WTC11 (cell line): ENCODE data around the gene NYAP1. TPM values are rescaled to one million over a fixed set of nuclear protein-coding genes. Genes with fewer than 3 reads are reported as not detected.

ENCODE experiments used
- AFF4 ChIP-seq: sonication (generic); formaldehyde crosslinking; IDR thresholded peaks from 2 replicates; pipeline ENCODE4 v1.8.1; 2023; ENCODE audit warnings: mild to moderate bottlenecking, missing genetic modification reagents, borderline replicate concordance
- AR ChIP-seq: fragments of 250-450 bp; sonication (Bioruptor Pico); IDR thresholded peaks from 2 replicates; pipeline ENCODE4 v1.9.0; 2021; ENCODE audit warnings: mild to moderate bottlenecking
- ATF1 ChIP-seq: sonication (generic); formaldehyde crosslinking; IDR thresholded peaks from 2 replicates; pipeline ENCODE4 v1.8.1; 2023; ENCODE audit warnings: mild to moderate bottlenecking, moderate library complexity, missing genetic modification reagents
- ATF2 ChIP-seq: sonication (generic); formaldehyde crosslinking; IDR thresholded peaks from 2 replicates; pipeline ENCODE4 v1.8.1; 2022; ENCODE audit warnings: low read depth, missing genetic modification reagents, borderline replicate concordance
- CREM ChIP-seq: sonication (generic); formaldehyde crosslinking; IDR thresholded peaks from 2 replicates; pipeline ENCODE4 v1.8.1; 2022; ENCODE audit warnings: mild to moderate bottlenecking, missing genetic modification reagents, moderate library complexity
- GRHL2 ChIP-seq: fragments of 250-450 bp; sonication (Bioruptor Pico); IDR thresholded peaks from 2 replicates; pipeline ENCODE4 v1.8.0; 2022; ENCODE audit warnings: mild to moderate bottlenecking, moderate library complexity; ENCODE audit not compliant: insufficient replicate concordance, severe bottlenecking
- HMGXB4 ChIP-seq: sonication (generic); formaldehyde crosslinking; IDR thresholded peaks from 2 replicates; pipeline ENCODE4 v1.8.1; 2023; ENCODE audit warnings: mild to moderate bottlenecking, moderate library complexity, missing genetic modification reagents
- JAZF1 ChIP-seq: fragments of 250-450 bp; sonication (Bioruptor Pico); IDR thresholded peaks from 2 replicates; pipeline ENCODE4 v1.9.0; 2021; ENCODE audit warnings: moderate library complexity, mild to moderate bottlenecking, inconsistent platforms
- KAT7 ChIP-seq: sonication (generic); formaldehyde crosslinking; IDR thresholded peaks from 2 replicates; pipeline ENCODE4 v1.8.1; 2023; ENCODE audit warnings: missing genetic modification reagents, mild to moderate bottlenecking, borderline replicate concordance
- MYBL2 ChIP-seq: sonication (generic); formaldehyde crosslinking; IDR thresholded peaks from 2 replicates; pipeline ENCODE4 v1.8.1; 2023; ENCODE audit warnings: mild to moderate bottlenecking, moderate library complexity, missing genetic modification reagents
- NFE2L1 ChIP-seq: sonication (generic); formaldehyde crosslinking; IDR thresholded peaks from 2 replicates; pipeline ENCODE4 v1.8.1; 2023; ENCODE audit warnings: missing genetic modification reagents
- NFYB ChIP-seq: sonication (generic); formaldehyde crosslinking; conservative IDR thresholded peaks from 2 replicates; pipeline ENCODE4 v1.8.0; 2022; ENCODE audit warnings: low read depth, missing genetic modification reagents
- NR2C2 ChIP-seq: sonication (generic); formaldehyde crosslinking; IDR thresholded peaks from 2 replicates; pipeline ENCODE4 v1.8.0; 2022; ENCODE audit warnings: mild to moderate bottlenecking, missing genetic modification reagents
- NR3C1 ChIP-seq: sonication (generic); formaldehyde crosslinking; conservative IDR thresholded peaks from 2 replicates; pipeline ENCODE4 v1.8.1; 2023; ENCODE audit warnings: low read depth, mild to moderate bottlenecking, missing genetic modification reagents
- ZBTB43 ChIP-seq: sonication (generic); formaldehyde crosslinking; IDR thresholded peaks from 2 replicates; pipeline ENCODE4 v1.8.1; 2023; ENCODE audit warnings: mild to moderate bottlenecking, missing genetic modification reagents
- ZNF121 ChIP-seq: sonication (generic); formaldehyde crosslinking; IDR thresholded peaks from 2 replicates; pipeline ENCODE4 v1.8.0; 2023; ENCODE audit warnings: missing genetic modification reagents
- ZNF396 ChIP-seq: fragments of 250-450 bp; sonication (Bioruptor Pico); IDR thresholded peaks from 2 replicates; pipeline ENCODE4 v1.8.0; 2021; ENCODE audit warnings: mild to moderate bottlenecking, moderate library complexity, borderline replicate concordance
- total RNA-seq: library from RNA; stranded (reverse); gene quantifications from 3 replicates; pipeline ENCODE4 v1.2.3, GENCODE V29; 2021
- TF ChIP-seq, protein P1 (sequence below): sonication (generic); formaldehyde crosslinking; IDR thresholded peaks from 2 replicates; pipeline ENCODE4 v1.8.0; 2023; ENCODE audit warnings: missing genetic modification reagents, mild to moderate bottlenecking, borderline replicate concordance
- TF ChIP-seq, protein P2 (sequence below): sonication (generic); formaldehyde crosslinking; IDR thresholded peaks from 2 replicates; pipeline ENCODE4 v1.8.1; 2022; ENCODE audit warnings: mild to moderate bottlenecking, missing genetic modification reagents, moderate library complexity, borderline replicate concordance

Gene NYAP1
- total RNA-seq, 1 experiment from 2014 or later: 6.7 TPM

DNA sequence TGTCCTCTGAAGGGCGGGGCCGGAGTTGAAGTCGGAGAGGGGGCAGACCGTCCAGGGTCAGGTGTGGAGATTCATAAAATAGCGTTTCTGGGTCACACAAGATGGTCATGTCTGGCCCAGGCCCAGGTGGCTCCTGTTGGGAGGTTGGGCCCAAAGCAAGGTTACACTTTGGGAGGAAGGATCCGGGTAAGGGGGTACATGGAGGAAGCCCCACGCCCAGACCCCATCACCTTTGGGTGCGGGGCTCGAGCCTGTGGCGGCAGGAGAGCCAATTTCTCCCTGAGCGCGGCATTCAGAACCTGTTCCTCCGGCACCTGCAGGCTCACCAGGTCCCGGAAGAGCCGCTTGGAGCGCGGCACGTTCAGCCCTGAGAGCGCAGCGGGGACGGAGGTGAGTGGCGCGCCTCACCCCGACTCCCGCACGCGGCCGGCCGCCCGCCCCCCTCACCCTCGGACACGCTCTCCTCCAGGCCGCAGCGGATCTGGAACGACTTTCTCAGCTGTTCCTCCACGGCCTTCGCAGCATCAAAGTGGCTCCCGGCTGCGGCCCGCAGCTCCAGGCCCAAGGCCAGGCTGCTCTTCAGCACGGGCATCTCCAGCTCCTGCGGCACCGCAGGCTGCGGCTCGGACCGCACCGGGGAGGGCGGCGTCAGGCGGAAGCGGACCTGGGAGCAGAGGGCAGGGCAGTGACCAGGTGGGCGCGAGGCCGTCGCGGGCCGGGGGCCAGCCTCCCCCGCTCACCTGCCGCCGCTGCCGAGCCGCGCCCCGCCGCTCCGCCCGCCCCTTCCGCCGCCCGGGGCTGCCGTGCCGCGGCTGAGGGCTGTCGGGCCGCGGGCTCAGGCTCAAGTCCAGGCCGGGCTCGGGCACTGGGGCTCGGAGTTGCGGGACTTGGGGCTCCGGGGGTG is 48.1 kb upstream of the NYAP1 start (continued):
- TF ChIP-seq ATF2: no peak
- TF ChIP-seq, protein P1, sequence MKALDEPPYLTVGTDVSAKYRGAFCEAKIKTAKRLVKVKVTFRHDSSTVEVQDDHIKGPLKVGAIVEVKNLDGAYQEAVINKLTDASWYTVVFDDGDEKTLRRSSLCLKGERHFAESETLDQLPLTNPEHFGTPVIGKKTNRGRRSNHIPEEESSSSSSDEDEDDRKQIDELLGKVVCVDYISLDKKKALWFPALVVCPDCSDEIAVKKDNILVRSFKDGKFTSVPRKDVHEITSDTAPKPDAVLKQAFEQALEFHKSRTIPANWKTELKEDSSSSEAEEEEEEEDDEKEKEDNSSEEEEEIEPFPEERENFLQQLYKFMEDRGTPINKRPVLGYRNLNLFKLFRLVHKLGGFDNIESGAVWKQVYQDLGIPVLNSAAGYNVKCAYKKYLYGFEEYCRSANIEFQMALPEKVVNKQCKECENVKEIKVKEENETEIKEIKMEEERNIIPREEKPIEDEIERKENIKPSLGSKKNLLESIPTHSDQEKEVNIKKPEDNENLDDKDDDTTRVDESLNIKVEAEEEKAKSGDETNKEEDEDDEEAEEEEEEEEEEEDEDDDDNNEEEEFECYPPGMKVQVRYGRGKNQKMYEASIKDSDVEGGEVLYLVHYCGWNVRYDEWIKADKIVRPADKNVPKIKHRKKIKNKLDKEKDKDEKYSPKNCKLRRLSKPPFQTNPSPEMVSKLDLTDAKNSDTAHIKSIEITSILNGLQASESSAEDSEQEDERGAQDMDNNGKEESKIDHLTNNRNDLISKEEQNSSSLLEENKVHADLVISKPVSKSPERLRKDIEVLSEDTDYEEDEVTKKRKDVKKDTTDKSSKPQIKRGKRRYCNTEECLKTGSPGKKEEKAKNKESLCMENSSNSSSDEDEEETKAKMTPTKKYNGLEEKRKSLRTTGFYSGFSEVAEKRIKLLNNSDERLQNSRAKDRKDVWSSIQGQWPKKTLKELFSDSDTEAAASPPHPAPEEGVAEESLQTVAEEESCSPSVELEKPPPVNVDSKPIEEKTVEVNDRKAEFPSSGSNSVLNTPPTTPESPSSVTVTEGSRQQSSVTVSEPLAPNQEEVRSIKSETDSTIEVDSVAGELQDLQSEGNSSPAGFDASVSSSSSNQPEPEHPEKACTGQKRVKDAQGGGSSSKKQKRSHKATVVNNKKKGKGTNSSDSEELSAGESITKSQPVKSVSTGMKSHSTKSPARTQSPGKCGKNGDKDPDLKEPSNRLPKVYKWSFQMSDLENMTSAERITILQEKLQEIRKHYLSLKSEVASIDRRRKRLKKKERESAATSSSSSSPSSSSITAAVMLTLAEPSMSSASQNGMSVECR: peak; percentile 71; the same call in 1 of the 2 replicates
- TF ChIP-seq NR2C2 (CRISPR knock-in tag): 0 out of 2 replicates have a peak, but pooled peaks have one; percentile 20
- TF ChIP-seq NFYB (CRISPR knock-in tag): 0 out of 2 replicates have a peak, but pooled peaks have one; percentile 8
- 0 out of 2 replicates have a peak, but pooled peaks have one; percentile 2 for TF ChIP-seq ZNF121 (CRISPR knock-in tag)
- no peak for TF ChIP-seq NR3C1 (CRISPR knock-in tag)
- TF ChIP-seq ZBTB43 (CRISPR knock-in tag): no peak
- TF ChIP-seq, protein P2, sequence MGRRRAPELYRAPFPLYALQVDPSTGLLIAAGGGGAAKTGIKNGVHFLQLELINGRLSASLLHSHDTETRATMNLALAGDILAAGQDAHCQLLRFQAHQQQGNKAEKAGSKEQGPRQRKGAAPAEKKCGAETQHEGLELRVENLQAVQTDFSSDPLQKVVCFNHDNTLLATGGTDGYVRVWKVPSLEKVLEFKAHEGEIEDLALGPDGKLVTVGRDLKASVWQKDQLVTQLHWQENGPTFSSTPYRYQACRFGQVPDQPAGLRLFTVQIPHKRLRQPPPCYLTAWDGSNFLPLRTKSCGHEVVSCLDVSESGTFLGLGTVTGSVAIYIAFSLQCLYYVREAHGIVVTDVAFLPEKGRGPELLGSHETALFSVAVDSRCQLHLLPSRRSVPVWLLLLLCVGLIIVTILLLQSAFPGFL (CRISPR knock-in tag): no peak
- TF ChIP-seq KAT7 (CRISPR knock-in tag): peak; percentile 94; the same call in 1 of the 2 replicates
- peak; percentile 59; the same call in 1 of the 2 replicates for TF ChIP-seq HMGXB4 (CRISPR knock-in tag)
- no peak; the same call in 1 of the 2 replicates for TF ChIP-seq MYBL2
- TF ChIP-seq ATF1: 0 out of 2 replicates have a peak, but pooled peaks have one; percentile 76
- TF ChIP-seq NFE2L1 (CRISPR knock-in tag): no peak
- TF ChIP-seq CREM (CRISPR knock-in tag): no peak
- no peak for TF ChIP-seq GRHL2 (CRISPR knock-in tag)
- 0 out of 2 replicates have a peak, but pooled peaks have one; percentile 52 for TF ChIP-seq AFF4 (CRISPR knock-in tag)
- TF ChIP-seq ZNF396 (CRISPR knock-in tag): no peak
- TF ChIP-seq JAZF1 (CRISPR knock-in tag): no peak
- 0 out of 2 replicates have a peak, but pooled peaks have one; percentile 3 for TF ChIP-seq AR
